ENCODE data around the gene RAB3IL1. TPM values are rescaled to one million over a fixed set of nuclear protein-coding genes. Genes with fewer than 3 reads are reported as not detected.
"Not testable (repeated sequence)": the region's sequence is repeated elsewhere in the genome, so short reads cannot be mapped to it uniquely, and the experiment has no call there.

Gene RAB3IL1
- total and polyA plus RNA-seq, 8 donors = 0.58 to 13.3 (median 10.1) TPM; not detected in 1

GRCh38 chr11:61954851-61955421 lies 37.6 kb upstream of the RAB3IL1 start:
- Histone ChIP-seq H3K36me3 (peaks cover 0 to 19% (median 8%) of the 10 kb centered on the region in 4 donors), H3K9me3 (no peaks in the 10 kb centered on the region), H3K4me1 (peaks cover 11 to 42% (median 19%) of the 10 kb centered on the region in 4 donors), H3K4me3 (peak overlapping the region; percentile 36 to 48 (median 42)), H3K27ac (peak overlapping the region; percentile 26 to 84 (median 82)), H3K27me3 (peaks cover 0 to 19% (median 12%) of the 10 kb centered on the region in 3 donors)
- no peak for TF ChIP-seq POLR2A (IDR thresholded peaks at IDR 0.05)
- TF ChIP-seq CTCF (IDR thresholded peaks at IDR 0.05) = no peak
- no peak for TF ChIP-seq EP300 (IDR thresholded peaks at IDR 0.05)
- peak; percentile 38 to 74 (median 51) for TF ChIP-seq POLR2AphosphoS5 (IDR thresholded peaks at IDR 0.05)
- intact Hi-C loops (cut with DNase I; ENCODE audit: low total_unique reads) = loop anchor here (10.0 kb wide), 2 partner anchors 110 to 140 kb away; partner anchors contain the start of gene FADS1
- 9 to 17% (median 11%) methylated on average over 14 to 21 of the region's 21 CpGs for WGBS, 5 donors
- DNase-seq = peak in 1 of 2 donors; percentile 84

DNA sequence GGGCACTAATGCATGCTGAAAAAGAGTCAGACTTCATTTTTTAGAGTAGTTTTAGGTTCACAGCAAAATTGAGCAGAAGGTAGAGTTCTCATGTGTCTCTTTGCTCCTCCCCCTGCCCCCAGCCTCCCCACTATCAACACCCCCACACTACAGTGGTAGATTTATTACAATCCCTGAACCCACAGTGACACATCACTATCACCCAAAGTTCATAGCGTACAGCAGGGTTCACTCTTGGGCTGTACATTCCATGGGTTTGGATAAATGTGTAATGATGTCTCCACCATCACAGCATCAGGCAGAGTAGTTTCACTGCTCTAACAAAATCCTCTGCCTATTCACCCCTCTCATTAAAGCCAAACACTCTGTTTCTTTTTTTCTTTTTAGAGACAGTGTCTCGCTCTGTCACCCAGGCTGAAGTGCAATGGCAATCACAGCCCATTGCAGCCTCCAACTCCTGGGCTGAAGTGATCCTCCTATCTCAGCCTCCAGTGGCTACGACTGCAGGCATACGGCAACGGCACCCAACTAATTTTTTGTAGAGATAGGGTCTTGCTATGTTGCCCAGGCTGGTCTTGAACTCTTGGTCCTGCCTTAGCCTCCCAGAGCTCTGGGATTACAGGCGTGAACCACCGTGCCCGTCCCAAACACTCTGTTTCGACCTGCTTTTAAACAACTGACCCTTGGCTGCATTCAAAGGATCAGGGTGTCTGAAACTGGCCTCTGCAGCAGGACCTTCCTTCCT lies 36.9 kb upstream of the RAB3IL1 start:
- Histone ChIP-seq H3K27ac (peak overlapping the region in 4 of 5 donors; percentile 65 to 84 (median 83)), H3K4me3 (peak overlapping the region in 2 of 4 donors; percentile 36 to 48), H3K9me3 (no peaks in the 10 kb centered on the region), H3K4me1 (peaks cover 16 to 48% (median 21%) of the 10 kb centered on the region in 4 donors), H3K27me3 (peaks cover 0 to 19% (median 12%) of the 10 kb centered on the region in 3 donors), H3K36me3 (peaks cover 0 to 12% (median 4%) of the 10 kb centered on the region in 4 donors)
- no peak for TF ChIP-seq POLR2A (IDR thresholded peaks at IDR 0.05)
- no peak for TF ChIP-seq EP300 (IDR thresholded peaks at IDR 0.05)
- TF ChIP-seq POLR2AphosphoS5 (IDR thresholded peaks at IDR 0.05) = no peak
- no peak for TF ChIP-seq CTCF (IDR thresholded peaks at IDR 0.05)
- 92 to 96% (median 94%) methylated on average over 9 of the region's 9 CpGs for WGBS, 5 donors
- intact Hi-C loops (cut with DNase I; ENCODE audit: low total_unique reads) = loop anchor here (10.0 kb wide), 2 partner anchors 111 to 139 kb away; partner anchors contain the start of gene FADS1
- no peak for DNase-seq

GRCh38 chr11:61953632-61954031 lies 36.3 kb upstream of the RAB3IL1 start:
- intact Hi-C loops (cut with DNase I; ENCODE audit: low total_unique reads) = loop anchor here (10.0 kb wide), 2 partner anchors 111 to 139 kb away; partner anchors contain the start of gene FADS1
- not testable (repeated sequence) for H3K9me3 ChIP-seq, H3K27ac ChIP-seq, DNase-seq, H3K36me3 ChIP-seq, H3K4me3 ChIP-seq
- Histone ChIP-seq H3K27me3 (peaks cover 0 to 19% (median 12%) of the 10 kb centered on the region in 3 donors), H3K4me1 (peaks cover 17 to 48% (median 24%) of the 10 kb centered on the region in 4 donors)
- WGBS, 5 donors = 89 to 93% (median 91%) methylated on average over 5 of the region's 5 CpGs

DNA sequence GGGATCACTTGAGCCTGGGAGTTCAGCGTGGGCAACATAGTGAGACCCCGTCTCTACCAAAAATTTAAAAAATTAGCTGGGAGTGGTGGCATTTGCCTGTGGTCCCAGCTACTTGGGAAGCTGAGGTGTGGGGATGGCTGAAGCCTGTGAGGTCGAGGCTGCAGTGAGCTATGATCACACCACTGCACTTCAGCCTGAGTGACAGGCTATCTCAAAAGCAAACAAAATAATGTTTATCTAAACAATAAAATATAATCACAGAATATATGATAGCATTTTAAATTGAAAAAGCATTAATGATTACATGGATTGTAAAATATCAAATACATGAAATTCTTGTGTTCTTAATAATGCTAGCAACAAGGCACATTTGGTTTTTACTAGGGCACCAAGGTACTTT lies 35.5 kb upstream of the RAB3IL1 start:
- Histone ChIP-seq H3K9me3 (no peaks in the 10 kb centered on the region), H3K36me3 (peaks cover 0 to under 1% (median 0%) of the 10 kb centered on the region in 4 donors), H3K4me1 (peaks cover 17 to 47% (median 26%) of the 10 kb centered on the region in 4 donors), H3K27ac (no peak overlapping the region), H3K27me3 (peaks cover 0 to 19% (median 12%) of the 10 kb centered on the region in 3 donors), H3K4me3 (no peak overlapping the region)
- TF ChIP-seq EP300 (IDR thresholded peaks at IDR 0.05) = no peak
- no peak for TF ChIP-seq CTCF (IDR thresholded peaks at IDR 0.05)
- TF ChIP-seq POLR2A (IDR thresholded peaks at IDR 0.05) = no peak
- no peak for TF ChIP-seq POLR2AphosphoS5 (IDR thresholded peaks at IDR 0.05)
- DNase-seq = no peak
- intact Hi-C loops (cut with DNase I; ENCODE audit: low total_unique reads) = loop anchor here (10.0 kb wide), 2 partner anchors 112 to 138 kb away; partner anchors contain the start of gene FADS1
- 74 to 88% (median 81%) methylated on average over 3 of the region's 3 CpGs for WGBS, 5 donors

Measured in stomach (tissue), 9 donors.